GM19043 (cell line): ENCODE results near the gene TSPAN11.
"Not testable (repeated sequence)": the region's sequence is repeated elsewhere in the genome, so short reads cannot be mapped to it uniquely, and the experiment has no call there.

Source experiments
- ATAC-seq: cut with Tn5 transposase; IDR thresholded peaks from one replicate; pipeline ENCODE4 v1.9.1; 2021; ENCODE audit warnings: low read depth; ENCODE audit not compliant: unreplicated experiment

The TSPAN11 gene

DNA sequence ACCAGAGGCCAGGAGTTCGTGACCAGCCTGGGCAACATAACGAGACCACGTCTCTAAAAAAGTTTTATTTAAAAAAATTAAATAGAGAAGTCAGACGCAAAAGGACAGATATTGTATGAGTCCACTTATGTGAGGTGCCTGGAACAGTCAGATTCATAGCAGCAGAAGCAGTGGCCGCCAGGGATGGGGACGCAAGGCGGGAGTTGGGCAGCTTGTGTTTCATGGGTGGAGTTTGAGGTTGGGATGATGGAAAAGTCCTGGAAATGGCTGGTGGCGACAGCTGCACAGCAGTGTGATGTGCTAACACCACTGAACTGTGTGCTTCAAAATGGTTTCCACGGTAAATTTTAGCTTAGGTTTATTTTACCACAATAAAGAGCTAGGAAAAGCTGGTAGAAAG lies 89.5 kb downstream of the TSPAN11 start:
- no peak for ATAC-seq

DNA sequence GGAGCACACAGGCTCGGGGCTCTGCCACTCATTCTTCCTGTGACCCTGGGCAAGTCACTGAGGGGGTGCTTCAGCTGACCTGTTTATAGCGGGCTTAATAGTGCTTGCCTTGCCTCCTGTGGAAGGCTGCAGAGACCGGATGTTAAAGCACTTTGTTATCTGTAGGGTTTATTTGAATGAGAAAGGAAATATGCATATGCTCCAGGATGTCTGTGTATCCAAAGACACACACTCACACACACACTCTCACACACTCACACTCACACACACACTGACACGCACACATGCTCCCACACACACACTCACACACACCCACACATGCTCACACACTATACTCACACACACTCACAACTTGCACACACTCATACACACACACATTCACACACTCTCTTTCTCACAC lies 91.0 kb downstream of the TSPAN11 start:
- ATAC-seq = no peak

DNA sequence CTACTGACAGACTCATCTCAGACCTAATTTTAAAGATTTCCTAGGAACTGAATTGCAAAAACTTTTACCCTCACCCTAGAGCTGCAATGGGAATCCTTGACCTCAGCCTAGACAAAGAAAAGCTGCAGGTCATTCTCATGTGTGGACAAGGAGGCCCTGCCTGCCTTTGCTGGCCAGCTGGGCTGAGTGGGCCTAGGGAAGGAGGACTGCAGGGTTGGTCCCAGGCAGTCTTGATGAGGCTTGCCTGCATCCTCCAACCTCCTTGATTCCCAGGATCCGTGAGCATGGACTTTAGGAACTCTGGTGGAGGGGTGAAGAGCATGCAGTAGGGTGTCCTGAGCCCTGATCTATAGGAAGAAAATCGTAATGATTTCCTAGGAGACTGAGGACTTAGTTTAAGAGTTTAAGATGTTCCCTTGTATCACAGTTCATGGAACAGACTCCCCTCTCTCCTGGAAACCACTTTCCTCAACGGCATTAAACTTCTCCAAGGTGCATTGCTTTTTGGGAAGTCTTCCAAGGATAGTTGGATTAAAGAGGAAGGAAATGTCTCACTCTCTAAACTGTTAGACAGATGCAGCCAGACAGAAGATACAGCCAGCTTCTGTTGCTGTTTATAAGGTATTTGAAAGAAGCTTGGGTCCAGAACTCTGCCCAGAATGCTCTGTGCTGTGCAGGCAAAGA lies 91.7 kb downstream of the TSPAN11 start:
- ATAC-seq = no peak

DNA sequence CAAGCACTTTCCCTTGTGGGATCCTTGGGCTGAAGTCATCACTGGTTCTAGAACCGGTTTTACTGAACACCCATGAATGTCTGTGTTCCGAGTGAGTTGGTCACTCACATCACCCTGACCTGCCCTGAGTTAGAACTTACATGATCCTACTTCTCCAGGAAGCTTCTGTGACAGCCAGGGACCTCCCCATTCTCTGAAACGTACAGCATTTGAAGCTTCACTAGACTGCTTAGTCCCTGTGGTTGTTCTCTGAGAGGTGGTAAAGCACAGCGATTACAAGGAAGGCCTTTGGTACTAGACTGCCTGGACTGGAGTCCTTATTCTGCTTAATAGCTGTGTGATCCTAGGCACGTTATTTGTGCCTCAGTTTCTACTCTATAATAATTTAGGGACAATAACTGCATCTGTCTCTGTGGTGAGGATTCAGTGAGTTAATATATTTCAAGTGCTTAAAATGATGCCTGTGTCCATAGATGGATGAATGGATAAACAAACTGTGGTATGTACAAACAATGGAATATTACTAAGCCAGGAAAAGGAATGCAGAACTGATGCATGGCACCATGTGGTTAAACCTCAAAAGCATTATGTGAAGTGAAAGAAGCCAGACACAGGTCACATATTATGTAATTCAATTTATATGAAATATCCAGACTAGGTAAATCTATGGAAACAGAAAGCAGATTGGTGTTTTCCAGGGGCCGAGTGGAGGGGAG lies 92.4 kb downstream of the TSPAN11 start:
- no peak for ATAC-seq

DNA sequence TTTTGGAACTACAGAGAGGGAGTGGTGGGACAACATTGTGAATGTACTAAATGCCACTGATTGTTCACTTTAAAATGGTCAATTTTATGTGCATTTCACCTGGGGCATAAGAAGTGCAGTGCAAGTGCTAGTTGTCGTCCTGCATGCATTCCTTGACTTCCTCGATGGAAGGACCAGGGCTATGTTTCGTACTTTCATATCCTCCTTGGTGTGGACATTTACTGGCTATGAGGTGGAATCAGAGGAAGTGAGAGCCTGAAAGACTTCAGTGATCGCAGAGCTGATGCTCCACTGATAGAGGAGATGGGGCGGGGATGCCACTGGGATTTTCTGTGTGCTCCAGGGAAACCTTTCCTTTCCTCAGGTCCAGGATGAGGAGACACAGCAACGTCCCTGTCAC lies 93.0 kb downstream of the TSPAN11 start:
- no peak for ATAC-seq

DNA sequence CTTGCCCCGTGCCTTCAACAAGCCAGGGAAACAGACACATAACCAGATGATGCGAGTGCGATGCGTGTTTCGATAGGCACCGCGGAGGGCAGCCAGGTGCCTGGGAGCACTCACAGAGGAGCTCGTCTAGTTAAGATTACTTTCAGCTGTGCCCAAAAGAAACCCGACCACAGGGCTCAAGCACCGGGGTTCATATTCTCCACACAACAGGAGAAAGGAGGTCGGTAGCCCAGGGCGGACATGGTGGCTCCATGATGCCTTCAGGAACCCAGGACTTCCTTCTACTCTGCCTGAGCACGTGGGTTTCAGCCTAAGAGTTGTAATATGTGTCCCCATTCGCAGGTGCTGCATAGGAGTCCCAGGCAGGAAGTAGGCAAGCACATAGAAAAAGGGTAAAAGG lies 93.4 kb downstream of the TSPAN11 start:
- no peak for ATAC-seq

DNA sequence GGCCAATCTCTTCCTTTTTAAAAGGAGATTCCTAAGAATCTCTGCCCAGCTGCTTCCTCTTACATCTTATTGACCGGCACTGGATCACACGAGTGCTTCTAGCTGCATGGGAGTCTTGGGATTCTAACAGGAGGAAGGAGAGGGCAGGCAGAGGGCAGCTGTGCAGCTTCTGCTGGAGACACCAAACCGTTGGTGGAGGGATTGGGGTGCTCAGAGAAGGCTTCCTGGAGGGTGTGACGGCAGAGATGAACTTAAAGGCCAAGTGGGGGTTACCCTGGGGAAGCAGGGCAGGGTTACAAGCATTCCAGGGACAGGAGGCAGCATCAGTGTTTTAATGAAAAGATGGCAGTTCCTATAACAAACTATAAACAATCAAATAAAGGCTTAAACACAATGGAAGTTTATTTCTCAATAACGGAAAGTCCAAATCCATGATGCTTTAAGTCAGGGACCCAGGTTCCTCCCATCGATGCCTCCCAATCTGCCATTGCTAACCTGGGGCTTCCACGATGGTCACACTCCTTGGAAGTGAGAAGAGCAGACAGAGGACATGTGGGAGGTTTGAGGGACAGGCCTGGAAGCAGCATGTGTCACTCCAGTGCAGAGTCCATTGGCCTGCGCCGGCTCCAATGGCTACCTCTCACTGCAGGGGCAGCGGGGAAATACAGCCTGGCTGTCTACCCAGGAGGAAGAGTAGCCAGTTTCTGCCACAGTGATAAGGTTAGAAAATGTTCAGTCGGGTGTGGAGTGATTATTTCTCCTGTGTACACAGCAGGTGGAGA lies 94.0 kb downstream of the TSPAN11 start:
- no peak for ATAC-seq

DNA sequence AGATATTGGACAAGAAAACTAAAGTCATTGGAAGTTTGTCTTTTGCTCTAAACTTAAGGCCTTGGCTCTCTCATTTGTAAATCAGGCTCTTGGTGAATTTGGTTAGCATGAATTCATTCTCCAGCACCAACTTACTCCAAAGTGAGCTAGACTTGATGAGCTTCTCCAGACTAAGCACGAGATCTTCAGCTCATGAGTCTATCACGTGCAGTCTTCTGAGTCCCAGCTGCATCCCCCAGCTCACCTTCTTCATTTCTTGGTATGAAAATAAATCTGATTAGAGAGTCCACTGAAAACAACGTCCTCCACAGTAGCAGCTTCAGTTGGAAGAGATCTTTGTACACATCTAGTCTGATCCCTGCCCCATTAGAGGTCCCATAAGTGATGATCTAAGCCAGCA lies 94.6 kb downstream of the TSPAN11 start:
- ATAC-seq = no peak

DNA sequence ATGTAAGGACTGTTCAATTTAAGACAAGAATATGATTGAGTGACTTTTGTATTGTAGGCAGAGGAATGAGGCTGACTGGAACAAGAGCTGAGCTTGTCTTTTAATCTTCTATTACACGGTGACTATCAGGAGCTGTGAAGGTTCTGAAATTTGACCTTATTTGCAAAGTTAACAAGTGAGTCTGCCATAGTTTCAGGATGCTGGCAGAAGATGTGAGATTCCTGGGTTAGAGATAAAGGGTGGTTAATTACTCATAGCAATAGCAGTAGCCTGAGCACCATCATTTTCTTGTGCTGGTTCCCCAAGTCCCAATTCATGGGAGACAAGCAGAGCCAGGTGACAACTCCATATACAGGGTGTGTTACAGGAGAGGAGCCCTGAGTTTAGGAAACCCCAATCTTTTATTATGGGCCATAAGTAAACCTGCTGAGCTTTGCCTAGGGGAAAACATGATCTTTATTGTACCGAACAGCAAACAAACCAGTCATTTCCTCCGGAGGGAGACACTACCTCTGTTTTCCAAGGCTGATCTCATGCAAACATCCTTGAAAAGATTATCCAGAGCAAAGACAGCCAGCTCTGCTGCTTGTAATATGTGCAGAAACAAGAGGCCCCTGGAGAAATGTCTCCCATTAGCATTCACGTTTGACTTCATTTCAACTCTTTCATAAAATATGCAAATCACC lies 95.4 kb downstream of the TSPAN11 start:
- no peak for ATAC-seq

DNA sequence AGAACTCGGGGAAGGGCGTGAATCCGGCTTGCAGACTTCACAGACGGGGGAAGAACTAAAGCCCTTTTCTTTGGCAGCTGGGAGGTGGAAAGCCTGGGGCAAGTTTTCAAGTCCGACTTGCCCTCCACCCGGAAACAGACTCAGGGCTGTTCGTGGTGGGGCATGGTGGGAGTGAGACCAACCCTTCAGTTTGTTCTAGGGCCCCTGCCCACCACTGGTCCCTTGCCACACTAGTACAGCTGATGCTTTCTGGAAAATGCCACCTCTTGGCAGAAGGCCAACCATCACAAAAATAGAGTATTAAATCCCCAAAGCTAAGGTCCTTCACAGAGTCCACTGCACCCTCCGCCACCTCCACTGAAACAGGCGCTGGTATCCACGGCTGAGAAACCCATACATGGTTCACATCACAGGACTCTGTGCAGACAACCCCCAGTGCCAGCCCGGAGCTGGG lies 96.8 kb downstream of the TSPAN11 start:
- no peak for ATAC-seq

DNA sequence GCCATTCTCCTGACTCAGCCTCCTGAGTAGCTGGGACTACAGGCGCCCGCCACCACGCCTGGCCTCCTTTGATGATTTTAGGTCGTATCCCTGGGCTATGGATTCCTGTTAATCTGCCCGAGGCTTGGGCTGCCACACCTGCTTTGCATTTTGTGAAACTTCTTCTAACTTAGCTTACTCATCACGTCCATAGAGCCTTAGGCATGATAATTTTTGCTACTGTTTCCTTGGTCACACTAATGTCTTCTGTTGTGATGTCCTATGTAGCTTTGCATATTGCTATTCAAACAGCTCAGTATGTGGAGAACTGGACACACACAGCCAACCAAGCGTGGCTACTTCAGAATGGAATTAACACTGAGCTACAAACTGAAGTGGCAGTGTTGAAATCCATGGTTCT lies 99.7 kb downstream of the TSPAN11 start:
- ATAC-seq = no peak

DNA sequence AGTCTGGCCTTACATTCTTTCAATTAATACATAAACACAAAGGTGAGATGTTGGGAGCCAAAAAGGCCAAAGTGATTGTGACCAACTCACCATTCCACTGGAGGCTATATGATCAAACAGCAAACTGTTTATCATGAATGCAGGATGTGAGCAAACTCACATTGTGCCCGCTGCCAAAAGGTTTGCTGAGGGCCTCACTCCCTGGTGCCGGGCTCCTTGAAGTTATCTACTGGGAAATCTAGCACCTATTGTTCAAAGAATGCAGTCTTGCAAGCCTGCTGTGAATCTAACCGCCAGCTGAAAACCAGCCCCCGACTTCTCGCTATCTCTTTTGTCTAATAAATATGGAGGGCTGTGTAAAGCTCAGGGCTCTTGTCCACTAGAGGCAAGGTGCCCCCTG lies 100.5 kb downstream of the TSPAN11 start:
- not testable (repeated sequence) for ATAC-seq

DNA sequence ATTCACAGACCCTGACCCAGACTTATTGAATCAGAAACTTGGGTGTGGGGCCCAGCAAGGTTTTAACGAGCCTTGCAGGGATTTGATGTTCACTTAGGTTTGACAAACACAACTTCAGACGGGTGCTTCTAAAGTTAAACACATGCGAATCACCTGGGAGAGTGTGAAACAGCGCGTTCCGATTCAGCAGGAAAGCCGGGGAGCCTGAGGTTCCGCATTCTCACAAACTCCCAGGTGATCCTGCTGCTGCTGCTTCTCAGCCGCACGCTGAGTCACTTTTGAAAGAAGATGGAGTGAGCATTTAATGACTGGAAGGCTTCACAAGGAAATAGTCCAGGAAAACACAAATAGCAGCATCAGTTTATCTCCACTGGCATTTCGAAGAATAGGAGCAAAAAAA lies 102.9 kb downstream of the TSPAN11 start:
- no peak for ATAC-seq

DNA sequence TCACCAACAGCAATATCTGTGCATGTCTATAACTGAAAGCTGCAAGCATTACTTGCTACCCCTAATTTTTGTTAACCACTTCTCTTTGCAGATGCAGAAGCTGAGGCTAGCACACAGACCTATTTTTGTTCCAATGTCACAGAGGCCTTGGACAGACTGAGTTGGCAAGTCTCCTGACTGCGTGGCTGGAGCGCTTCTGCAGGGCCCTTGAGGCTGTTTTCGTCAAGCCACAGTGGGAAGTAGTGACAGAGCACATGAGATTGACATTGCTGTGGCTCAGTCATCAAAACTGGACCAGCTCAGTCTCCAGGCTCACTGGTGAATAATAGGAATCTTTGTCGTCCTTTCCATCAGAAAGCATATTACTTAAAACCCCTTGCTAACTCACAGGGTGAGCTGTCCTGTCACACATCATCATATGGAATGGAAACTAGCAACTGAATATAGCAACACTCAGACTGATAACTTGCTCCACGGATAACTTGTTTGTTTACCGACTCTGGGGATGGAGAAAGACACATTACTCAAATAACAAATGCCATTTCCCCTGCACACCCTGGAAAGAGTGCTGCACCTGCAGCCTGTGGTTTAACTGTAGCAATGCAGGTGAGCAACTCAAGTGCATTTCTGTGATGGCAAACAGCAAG lies 103.5 kb downstream of the TSPAN11 start:
- ATAC-seq = no peak

DNA sequence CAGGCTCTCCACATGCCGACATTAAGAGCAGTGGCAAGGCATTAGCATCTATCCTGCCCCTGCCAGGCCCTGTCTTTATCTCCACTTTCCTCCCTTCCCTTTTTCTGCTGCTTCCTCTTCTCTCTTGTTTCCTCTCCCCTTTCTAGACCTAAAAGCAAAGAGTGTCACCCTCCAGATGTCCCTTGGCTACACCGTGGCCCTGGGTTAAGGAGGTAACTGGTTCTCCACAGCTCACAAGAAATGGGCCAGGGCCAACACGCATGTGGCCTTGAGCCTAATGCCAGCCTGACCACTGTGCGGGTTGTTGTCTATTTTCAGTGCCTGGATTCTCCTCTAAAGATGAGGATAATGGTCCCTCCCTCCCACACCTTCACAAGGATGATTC lies 105.4 kb downstream of the TSPAN11 start:
- no peak for ATAC-seq

DNA sequence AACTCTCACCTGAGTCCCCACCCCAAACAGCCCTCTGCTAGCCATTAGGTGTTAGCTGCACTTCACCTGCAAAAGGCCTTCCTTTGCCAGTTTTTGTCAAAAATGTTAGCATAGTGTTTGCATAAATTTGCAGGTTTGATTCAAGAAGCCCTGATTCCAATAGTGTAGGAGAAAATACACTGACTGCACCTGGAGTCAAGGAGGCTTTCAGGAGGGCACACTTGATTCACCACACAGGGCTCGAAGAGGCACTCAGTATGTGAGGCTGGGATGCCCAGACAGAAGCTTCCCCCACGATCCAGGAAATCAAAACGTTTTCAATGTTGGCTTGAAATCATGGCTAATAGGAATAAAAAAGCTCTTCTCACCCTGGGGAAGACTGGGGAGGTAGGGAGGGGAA lies 106.6 kb downstream of the TSPAN11 start:
- no peak for ATAC-seq

DNA sequence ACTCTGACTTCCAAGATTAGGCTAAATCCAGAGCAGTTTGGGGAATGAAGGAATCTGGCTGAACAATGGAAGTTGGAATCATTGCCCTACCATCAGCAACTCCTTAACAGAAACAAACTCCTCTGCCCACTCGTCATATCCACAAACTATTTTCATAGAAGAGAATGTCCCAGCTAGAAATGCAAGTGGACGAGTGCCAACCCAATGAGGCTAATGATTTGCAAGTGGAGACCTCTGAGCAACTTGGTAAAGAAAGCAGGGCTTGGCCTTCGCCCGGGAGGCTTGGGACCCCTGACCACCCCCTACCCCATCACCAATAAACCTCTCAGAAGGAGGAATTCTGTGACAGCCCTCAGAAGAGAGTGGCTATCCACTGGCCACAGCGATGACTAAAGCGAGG lies 107.1 kb downstream of the TSPAN11 start:
- no peak for ATAC-seq

DNA sequence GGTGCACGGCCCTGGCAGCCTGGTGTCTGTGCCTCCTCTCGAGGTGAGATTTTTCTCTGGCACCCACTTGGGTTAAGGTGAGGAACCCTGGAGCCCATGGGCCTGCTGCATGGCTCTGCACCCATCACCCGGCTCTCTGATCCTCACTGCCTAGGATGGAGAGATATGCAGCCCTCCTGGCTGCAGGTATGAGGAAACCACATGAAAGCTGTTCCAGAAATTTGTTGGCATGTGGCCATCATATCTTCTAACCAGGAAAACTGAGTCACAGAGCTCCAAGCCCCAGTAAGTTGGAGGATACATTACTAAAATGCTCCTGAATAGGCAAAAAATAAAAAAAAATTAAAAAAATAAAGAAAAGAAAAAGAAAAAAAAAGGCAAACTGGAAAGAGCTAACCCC lies 107.8 kb downstream of the TSPAN11 start:
- no peak for ATAC-seq

DNA sequence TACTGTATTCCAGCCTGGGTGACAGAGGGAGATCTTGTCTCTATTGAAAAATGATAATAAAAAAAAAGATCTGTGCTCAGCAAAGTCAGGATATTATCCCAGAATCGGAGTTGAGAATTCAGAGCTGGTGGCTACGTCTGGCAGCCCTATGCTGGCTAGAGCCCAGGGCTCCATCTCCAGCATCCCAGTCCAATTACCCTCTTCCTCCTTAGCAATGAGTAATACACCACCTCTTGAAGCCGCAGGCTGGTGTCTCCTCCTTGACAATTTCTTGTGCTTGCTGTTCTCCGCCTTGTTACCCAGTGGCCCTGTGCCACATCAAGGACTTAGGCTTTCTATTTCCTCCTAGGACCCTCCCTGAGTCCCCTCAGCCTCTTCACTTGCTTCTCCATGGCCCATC lies 108.7 kb downstream of the TSPAN11 start:
- ATAC-seq = no peak

DNA sequence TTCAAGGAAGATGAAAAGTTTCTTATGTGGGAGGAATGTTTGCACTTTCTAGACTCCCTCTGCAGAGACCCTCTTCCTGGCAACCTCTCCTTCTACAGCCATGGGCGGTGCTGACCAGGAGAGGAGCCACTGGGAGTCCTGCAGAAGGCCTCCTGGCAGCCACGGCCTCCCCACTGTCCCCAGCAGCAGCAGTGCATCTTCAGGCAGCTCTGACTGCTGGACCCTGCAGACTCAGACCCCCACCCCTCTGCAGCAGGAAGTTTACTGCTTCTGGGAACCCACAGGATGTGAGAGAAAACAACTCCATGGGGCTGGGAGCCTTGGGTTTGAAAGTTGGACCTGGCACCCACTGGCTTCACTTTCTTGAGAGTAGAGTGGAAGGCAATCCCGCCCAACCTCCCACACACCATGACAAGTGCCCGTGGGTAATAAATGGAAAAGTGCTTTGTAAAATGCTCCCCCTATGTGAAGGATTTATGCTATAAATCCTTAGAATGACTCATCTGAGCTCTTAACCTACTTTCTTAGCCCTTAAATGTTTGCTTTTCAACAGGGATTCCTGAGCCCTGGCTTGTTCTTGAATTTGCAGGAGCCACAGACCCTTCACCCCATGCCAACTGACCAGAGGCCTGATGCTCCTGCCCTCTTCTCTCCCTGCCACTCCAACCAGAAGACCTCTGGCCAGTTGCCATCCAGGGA lies 109.6 kb downstream of the TSPAN11 start:
- no peak for ATAC-seq
